Stimulated activated naive CD8-positive, alpha-beta T cell treated with anti-CD3 and anti-CD28 coated beads, Interleukin-15, Interleukin-2, amounts not matched to agents 100 ng/mL and 50 ng/mL, for 24 hours (primary cell): ENCODE data around the gene PLAAT4.

Experiments used
- H3K27ac Mint-ChIP-seq: one replicate; pipeline ENCODE4 v1.8.0; 2021; ENCODE audit warnings: mild to moderate bottlenecking, mixed read lengths
- H3K27me3 Mint-ChIP-seq: one replicate; pipeline ENCODE4 v1.8.0; 2021; ENCODE audit warnings: mixed read lengths
- H3K36me3 Mint-ChIP-seq: one replicate; pipeline ENCODE4 v1.8.0; 2021; ENCODE audit warnings: low read depth, mixed read lengths
- H3K4me1 Mint-ChIP-seq: one replicate; pipeline ENCODE4 v1.8.0; 2021; ENCODE audit warnings: low read depth, mixed read lengths
- H3K4me3 Mint-ChIP-seq: one replicate; pipeline ENCODE4 v1.8.0; 2021; ENCODE audit warnings: mild to moderate bottlenecking, mixed read lengths
- H3K9me3 Mint-ChIP-seq: one replicate; pipeline ENCODE4 v1.8.0; 2021; ENCODE audit warnings: mixed read lengths

The PLAAT4 gene

DNA sequence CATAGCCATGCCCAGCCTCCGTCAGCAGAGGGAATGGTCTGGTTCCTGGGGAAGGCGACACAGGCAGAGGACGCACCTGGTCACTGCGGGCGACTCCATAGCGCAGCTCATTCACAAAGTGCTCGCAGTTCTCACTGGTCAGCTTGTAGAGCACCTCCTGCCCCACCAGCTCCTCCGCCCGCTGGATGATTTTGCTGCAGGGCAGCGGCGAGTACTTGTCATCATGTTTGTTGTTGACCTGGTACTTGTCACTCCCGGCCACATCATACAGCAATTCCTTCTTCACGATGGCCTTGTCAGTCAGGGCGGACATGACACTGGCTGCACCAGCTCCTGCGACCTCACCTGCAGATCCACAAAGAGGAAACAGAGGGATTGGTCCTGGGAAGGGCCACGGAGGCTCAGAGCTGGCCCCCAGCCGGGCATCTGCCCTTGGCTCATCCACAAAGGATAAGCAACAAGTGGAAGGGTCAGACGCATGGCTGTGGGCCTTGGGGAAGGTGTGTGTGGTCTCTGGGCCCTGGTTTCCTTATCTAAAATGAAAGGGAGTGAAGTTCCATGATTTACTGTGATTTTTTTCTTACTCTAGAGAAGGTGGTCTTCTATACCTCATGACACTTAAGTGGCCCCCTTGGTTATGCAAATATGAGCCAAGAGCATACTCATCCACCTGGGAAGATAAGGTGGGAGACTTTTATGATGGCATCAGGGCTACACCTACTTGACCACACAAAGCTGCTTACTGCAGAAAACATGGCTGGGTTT lies 53.6 kb downstream of the PLAAT4 start:
- no peak overlapping the region for H3K27ac Mint-ChIP-seq
- no peaks in the 10 kb centered on the region for H3K9me3 Mint-ChIP-seq
- H3K4me1 Mint-ChIP-seq = no peaks in the 10 kb centered on the region
- H3K36me3 Mint-ChIP-seq = peaks cover 5% of the 10 kb centered on the region
- no peaks in the 10 kb centered on the region for H3K27me3 Mint-ChIP-seq
- H3K4me3 Mint-ChIP-seq = no peak overlapping the region

DNA sequence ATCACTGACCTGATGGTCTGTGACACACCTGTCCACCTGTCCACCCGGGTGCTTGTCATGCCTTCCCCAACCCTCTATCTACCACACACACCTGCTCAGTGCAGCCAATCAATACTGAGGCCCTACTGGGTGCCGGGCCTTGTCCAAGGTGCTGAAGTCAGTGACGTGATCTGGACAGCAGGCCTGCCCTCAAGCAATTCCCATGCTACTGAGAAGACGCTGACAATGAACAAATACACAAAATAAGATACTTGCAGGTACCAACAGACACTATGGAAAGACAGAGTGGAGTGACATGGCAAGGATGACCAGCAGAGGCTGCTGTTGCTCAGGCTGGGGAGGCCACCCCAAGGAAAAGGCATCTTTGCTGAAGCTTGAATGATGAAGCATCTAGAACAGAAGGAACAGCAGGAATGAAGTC lies 56.4 kb downstream of the PLAAT4 start:
- no peaks in the 10 kb centered on the region for H3K9me3 Mint-ChIP-seq
- no peaks in the 10 kb centered on the region for H3K27me3 Mint-ChIP-seq
- no peak overlapping the region for H3K27ac Mint-ChIP-seq
- H3K4me1 Mint-ChIP-seq = no peaks in the 10 kb centered on the region
- H3K4me3 Mint-ChIP-seq = no peak overlapping the region
- H3K36me3 Mint-ChIP-seq = peaks cover 5% of the 10 kb centered on the region

DNA sequence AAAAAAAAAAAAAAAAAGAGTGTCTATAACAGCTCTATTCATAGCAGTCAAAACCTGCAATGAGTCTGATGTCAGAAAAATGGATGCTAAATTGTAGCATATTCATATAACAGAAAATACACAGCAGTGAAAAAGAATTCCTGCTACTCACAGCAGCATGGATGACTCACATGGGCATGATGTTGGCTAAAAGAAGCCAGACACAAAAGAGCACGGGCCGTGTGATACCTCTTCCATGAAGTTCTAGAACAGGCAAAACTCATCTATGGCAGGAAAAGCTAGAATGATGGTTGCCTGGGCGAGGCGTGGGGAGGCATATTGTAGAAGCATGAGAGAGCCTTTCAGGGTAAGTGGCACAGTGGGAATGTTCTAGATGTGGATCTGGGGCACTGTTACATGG lies 58.7 kb downstream of the PLAAT4 start:
- no peaks in the 10 kb centered on the region for H3K9me3 Mint-ChIP-seq
- H3K4me1 Mint-ChIP-seq = no peaks in the 10 kb centered on the region
- H3K36me3 Mint-ChIP-seq = no peaks in the 10 kb centered on the region
- no peak overlapping the region for H3K4me3 Mint-ChIP-seq
- no peak overlapping the region for H3K27ac Mint-ChIP-seq
- no peaks in the 10 kb centered on the region for H3K27me3 Mint-ChIP-seq
